Activated T-cell treated with anti-CD3 and anti-CD28 coated beads for 4 hours (primary cell): ENCODE results near the gene BRIX1.
"Not testable (repeated sequence)": the region's sequence is repeated elsewhere in the genome, so short reads cannot be mapped to it uniquely, and the experiment has no call there.

Source experiments
- DNase-seq: peaks from one replicate; pipeline ENCODE4 v3.0.0-alpha.2; 2020

The BRIX1 gene

DNA sequence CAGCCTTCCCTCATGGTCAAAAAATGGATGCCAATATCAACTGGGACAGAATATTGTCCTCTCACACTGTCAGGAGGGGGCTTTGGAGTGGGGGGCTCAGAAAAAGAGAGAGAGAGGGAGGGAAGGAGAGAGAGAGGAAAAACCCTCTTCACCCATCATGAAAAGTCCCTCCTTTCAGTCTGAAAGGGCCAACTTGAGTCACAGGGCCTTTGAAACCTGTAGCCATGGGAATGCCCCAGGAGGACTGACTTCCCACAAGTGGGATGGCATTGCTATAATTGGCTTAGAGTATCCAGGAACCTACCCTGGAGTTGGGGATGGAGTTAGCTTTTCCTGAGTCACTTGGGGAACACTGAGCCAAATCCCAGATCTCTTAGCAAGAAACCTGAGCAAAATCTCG, 55.0 kb downstream of the BRIX1 start:
- no peak for DNase-seq

DNA sequence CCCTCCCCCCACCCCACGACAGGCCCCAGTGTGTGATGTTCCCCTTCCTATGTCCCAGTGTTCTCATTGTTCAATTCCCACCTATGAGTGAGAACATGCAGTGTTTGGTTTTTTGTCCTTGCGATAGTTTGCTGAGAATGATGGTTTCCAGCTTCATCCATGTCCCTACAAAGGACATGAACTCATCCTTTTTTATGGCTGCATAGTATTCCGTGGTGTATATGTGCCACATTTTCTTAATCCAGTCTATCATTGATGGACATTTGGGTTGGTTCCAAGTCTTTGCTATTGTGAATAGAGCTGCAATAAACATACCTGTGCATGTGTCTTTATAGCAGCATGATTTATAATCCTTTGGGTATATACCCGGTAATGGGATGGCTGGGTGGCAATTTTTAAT, 56.1 kb downstream of the BRIX1 start:
- DNase-seq: not testable (repeated sequence)
